ENCODE results near the gene SMYD2.
A peak's percentile ranks its signal among the peaks of the same experiment; 100 is the strongest.

SMYD2 gene

GRCh38 chr1:214363386-214363785 is 82.4 kb downstream of the SMYD2 start:
- no peak for DNase-seq

GRCh38 chr1:214364386-214364785 is 83.4 kb downstream of the SMYD2 start:
- no peak for DNase-seq

- DNase-seq, result no peak
These were observed 83.9 kb downstream of the SMYD2 start for GRCh38 chr1:214364786-214365295.

- DNase-seq, result no peak
These were observed 86.9 kb downstream of the SMYD2 start for GRCh38 chr1:214367841-214368240.

- DNase-seq, result no peak
These were observed 88.4 kb downstream of the SMYD2 start for GRCh38 chr1:214369364-214369763.

- no peak for DNase-seq
These were observed 89.7 kb downstream of the SMYD2 start for GRCh38 chr1:214370615-214371014.

- DNase-seq, result no peak
These were observed 91.1 kb downstream of the SMYD2 start for GRCh38 chr1:214372092-214372491.

GRCh38 chr1:214377485-214377884 is 96.5 kb downstream of the SMYD2 start:
- DNase-seq, result no peak

- DNase-seq, result peak; percentile 88
These were observed 96.9 kb downstream of the SMYD2 start for GRCh38 chr1:214377886-214378285.

GRCh38 chr1:214378492-214378891 is 97.5 kb downstream of the SMYD2 start:
- DNase-seq, result peak; percentile 57

- no peak for DNase-seq
These were observed 98.4 kb downstream of the SMYD2 start for GRCh38 chr1:214379236-214379970.

GRCh38 chr1:214380396-214380795 is 99.4 kb downstream of the SMYD2 start:
- DNase-seq, result no peak

- peak; percentile 33 for DNase-seq
These were observed 100.2 kb downstream of the SMYD2 start for GRCh38 chr1:214380986-214381695.

GRCh38 chr1:214383381-214384372 is 102.7 kb downstream of the SMYD2 start:
- no peak for DNase-seq

- DNase-seq, result no peak
These were observed 103.6 kb downstream of the SMYD2 start for GRCh38 chr1:214384373-214385079.

- no peak for DNase-seq
These were observed 104.5 kb downstream of the SMYD2 start for GRCh38 chr1:214385428-214385827.

- no peak for DNase-seq
These were observed 105.4 kb downstream of the SMYD2 start for GRCh38 chr1:214386333-214386732.

Measured in EL (cell line).